GM12874 (cell line): ENCODE results near the gene C14orf119.

Source experiments
- CTCF ChIP-seq: IDR thresholded peaks from 2 replicates; pipeline ENCODE4 v1.5.1; 2011; ENCODE audit warnings: low read depth, mild to moderate bottlenecking, control low read depth, low read length, moderate library complexity; ENCODE audit not compliant: insufficient read depth

Gene C14orf119

GRCh38 chr14:23101986-23102625 lies 6.8 kb downstream of the C14orf119 start:
- TF ChIP-seq CTCF, result no peak

- no peak for TF ChIP-seq CTCF
These were observed 7.5 kb downstream of the C14orf119 start for GRCh38 chr14:23102801-23103200.

GRCh38 chr14:23103581-23103980 lies 8.3 kb downstream of the C14orf119 start:
- no peak for TF ChIP-seq CTCF

- no peak for TF ChIP-seq CTCF
These were observed 8.8 kb downstream of the C14orf119 start for GRCh38 chr14:23104070-23104590.

- TF ChIP-seq CTCF, result no peak
These were observed 9.5 kb downstream of the C14orf119 start, which contains the start of gene CIROP for GRCh38 chr14:23104591-23105347. TSS of gene CIROP (minus strand) at chr14:23104989. CDS start at chr14:23104920, 69 bp downstream.

- TF ChIP-seq CTCF, result no peak
These were observed 10.1 kb downstream of the C14orf119 start for GRCh38 chr14:23105348-23105824.

- no peak for TF ChIP-seq CTCF
These were observed 11.4 kb downstream of the C14orf119 start for GRCh38 chr14:23106747-23107045.
